H1 (cell line): Measurements from ENCODE around the gene BTD.

Experiments used
- CHD2 ChIP-seq: IDR thresholded peaks from 2 replicates; pipeline ENCODE4 v1.6.1; 2012; ENCODE audit warnings: low read length, improper control_type of control experiment
- NRF1 ChIP-seq: IDR thresholded peaks from 2 replicates; pipeline ENCODE4 v1.6.1; 2011; ENCODE audit warnings: mild to moderate bottlenecking, low read depth, low read length, improper control_type of control experiment
- POLR2A ChIP-seq, 2 experiments: IDR thresholded peaks; 1 replicate in 1 of 2; 2 replicates in 1 of 2; pipeline ENCODE4 v1.6.1; 2011; ENCODE audit warnings: low read depth in 2 of 2, low read length in 2 of 2, mild to moderate bottlenecking in 2 of 2; ENCODE audit errors: control extremely low read depth in 1 of 2
- POLR2AphosphoS5 ChIP-seq: IDR thresholded peaks from 2 replicates; pipeline ENCODE4 v1.6.1; 2011; ENCODE audit warnings: low read depth, low read length
- RAD21 ChIP-seq, 2 experiments: IDR thresholded peaks in 1 of 2; conservative IDR thresholded peaks in 1 of 2; 2 replicates each; pipeline ENCODE4 v1.6.1; 2011; ENCODE audit warnings: low read depth in 2 of 2, low read length in 2 of 2, improper control_type of control experiment in 1 of 2, inconsistent platforms in 1 of 2, mild to moderate bottlenecking in 1 of 2, moderate library complexity in 1 of 2
- SP4 ChIP-seq: IDR thresholded peaks from 2 replicates; pipeline ENCODE4 v1.6.1; 2012; ENCODE audit warnings: low read length, inconsistent platforms
- ZNF274 ChIP-seq: IDR thresholded peaks from 2 replicates; pipeline ENCODE4 v1.7.0; 2012; ENCODE audit warnings: low read length, borderline replicate concordance; ENCODE audit errors: extremely low read depth
- TF ChIP-seq, protein P1 (sequence below), 3 experiments: IDR thresholded peaks; 1 replicate in 2 of 3; 2 replicates in 1 of 3; pipeline versions ENCODE4 v1.5.1 to v1.6.1; 2011; ENCODE audit warnings: low read length in 3 of 3, mild to moderate bottlenecking in 3 of 3, inconsistent platforms in 2 of 3, low read depth in 1 of 3, moderate library complexity in 1 of 3; ENCODE audit not compliant: insufficient read depth in 1 of 3; ENCODE audit errors: control extremely low read depth in 1 of 3

DNA sequence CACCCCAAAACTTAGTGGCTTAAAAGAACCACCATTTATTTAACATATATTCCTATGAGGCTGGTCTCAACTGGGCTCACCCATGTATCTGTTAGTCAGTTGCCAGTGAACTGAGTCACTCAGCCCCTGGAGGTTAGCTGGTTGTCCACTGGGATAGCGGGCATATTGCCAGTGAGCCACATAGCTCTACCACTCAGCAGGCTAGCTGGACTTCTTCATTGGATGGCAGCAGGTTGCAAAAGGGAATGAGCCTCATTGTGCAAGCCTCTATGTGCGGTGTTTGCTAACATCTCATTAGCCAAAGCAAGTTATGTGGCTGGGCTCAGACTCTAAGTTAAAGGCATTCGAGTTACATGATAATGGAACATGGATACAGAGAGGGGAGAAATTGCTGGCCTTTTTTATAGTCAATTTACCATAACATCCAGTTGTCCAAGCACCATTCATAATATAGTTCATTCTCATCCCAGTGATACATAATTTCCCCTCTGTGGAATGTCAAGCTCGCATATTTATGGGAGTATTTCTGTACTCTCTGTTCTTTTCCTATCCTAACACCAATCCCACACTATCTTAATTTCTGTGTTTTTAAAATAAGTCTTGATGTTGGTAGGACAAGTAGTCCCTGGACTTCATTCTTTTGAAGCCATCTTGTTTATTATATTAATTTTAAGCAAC, 8.7 kb downstream of the BTD start:
- TF ChIP-seq, protein P1, sequence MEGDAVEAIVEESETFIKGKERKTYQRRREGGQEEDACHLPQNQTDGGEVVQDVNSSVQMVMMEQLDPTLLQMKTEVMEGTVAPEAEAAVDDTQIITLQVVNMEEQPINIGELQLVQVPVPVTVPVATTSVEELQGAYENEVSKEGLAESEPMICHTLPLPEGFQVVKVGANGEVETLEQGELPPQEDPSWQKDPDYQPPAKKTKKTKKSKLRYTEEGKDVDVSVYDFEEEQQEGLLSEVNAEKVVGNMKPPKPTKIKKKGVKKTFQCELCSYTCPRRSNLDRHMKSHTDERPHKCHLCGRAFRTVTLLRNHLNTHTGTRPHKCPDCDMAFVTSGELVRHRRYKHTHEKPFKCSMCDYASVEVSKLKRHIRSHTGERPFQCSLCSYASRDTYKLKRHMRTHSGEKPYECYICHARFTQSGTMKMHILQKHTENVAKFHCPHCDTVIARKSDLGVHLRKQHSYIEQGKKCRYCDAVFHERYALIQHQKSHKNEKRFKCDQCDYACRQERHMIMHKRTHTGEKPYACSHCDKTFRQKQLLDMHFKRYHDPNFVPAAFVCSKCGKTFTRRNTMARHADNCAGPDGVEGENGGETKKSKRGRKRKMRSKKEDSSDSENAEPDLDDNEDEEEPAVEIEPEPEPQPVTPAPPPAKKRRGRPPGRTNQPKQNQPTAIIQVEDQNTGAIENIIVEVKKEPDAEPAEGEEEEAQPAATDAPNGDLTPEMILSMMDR (IDR thresholded peaks at IDR 0.05; ENCODE audit: control extremely low read depth in 1 of 3, insufficient read depth in 1 of 3, low read depth in 1 of 3, low read length in 3 of 3), result no peak
- no peak for TF ChIP-seq POLR2A (IDR thresholded peaks at IDR 0.05; ENCODE audit: control extremely low read depth in 1 of 2, low read depth in 2 of 2, low read length in 2 of 2)
- no peak for TF ChIP-seq CHD2
- no peak for TF ChIP-seq RAD21 (IDR thresholded peaks at IDR 0.05 in 1 of 2, conservative IDR thresholded peaks at IDR 0.05 in 1 of 2; ENCODE audit: low read depth in 2 of 2, low read length in 2 of 2)
- TF ChIP-seq NRF1, result no peak
- TF ChIP-seq SP4, result no peak
- TF ChIP-seq POLR2AphosphoS5, result no peak
- no peak for TF ChIP-seq ZNF274
